ENCODE data around the gene TAAR9.

TAAR9 gene

DNA sequence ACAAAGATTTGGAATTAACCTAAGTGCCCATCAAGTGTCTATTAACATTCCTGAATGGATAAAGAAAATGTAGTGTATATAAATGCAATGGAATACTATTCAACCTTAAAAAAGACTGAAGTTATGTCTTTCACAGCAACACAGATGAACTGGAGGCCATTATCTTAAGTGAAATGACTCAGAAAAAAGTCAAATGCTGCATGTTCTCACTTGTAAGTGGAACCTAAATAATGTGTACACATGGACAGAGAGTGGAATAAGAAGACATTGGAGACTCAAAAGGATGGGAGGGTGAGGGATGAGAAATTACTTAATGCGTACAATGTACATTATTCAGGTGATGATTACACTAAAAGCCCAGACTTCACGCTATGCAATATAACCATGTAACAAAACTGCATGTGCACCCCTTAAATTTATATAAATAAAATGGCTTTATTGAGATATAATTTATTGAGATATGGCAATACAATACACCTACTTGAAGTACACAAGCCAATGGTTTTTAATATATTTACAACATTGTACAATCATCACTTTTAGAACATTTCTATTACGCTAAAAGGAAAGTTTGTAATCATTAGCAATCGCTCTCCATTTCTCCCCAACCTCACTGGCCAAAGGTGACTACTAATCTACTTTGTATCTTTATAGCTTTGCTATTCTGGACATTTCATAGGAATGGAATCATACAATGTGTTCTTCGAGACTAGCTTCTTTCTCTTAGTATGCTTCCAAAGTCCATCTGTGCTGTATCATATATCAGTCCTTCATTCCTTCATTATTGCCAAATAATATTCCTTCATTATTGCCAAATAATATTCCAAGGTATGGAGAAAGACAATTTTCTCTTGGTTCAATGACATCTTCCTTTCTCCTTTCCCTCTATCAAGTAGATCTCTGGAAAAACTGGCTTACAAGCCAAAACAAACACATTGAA lies 30.9 kb upstream of the TAAR9 start:
- Mint-ChIP-seq H3K9me3 (no peaks in the 10 kb centered on the region), H3K27me3 (ENCODE audit: low read depth) (peaks cover 2% of the 10 kb centered on the region), H3K27ac (no peak overlapping the region), H3K4me1 (ENCODE audit: low read depth) (peaks cover 16% of the 10 kb centered on the region), H3K36me3 (ENCODE audit: low read depth) (peaks cover 2% of the 10 kb centered on the region), H3K4me3 (no peak overlapping the region)
- DNase-seq (ENCODE audit: low spot score): no peak

GRCh38 chr6:132511210-132511830 lies 26.8 kb upstream of the TAAR9 start:
- Mint-ChIP-seq H3K9me3 (no peaks in the 10 kb centered on the region), H3K36me3 (ENCODE audit: low read depth) (peaks cover 2% of the 10 kb centered on the region), H3K4me3 (peak overlapping the region; percentile 86), H3K27me3 (ENCODE audit: low read depth) (peaks cover 13% of the 10 kb centered on the region), H3K4me1 (ENCODE audit: low read depth) (peaks cover 24% of the 10 kb centered on the region), H3K27ac (no peak overlapping the region)
- no peak for DNase-seq (ENCODE audit: low spot score)

DNA sequence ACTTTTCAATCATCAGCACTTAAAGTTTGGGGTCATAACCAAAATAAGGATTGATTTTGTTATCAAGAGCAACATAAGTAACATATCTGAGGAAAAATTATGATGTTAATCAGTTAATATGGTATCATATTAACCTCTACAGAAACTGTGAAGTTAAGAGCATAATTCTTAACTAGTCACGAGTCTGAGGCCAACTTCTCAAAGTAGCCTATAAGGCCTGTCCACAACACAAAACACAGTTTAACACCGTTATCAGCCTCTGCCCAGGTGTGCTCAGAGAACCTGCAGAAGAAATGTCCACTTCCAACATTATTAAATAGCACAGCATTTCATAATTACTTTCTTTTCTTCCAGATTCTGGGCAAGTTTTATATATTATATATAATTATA lies 26.3 kb upstream of the TAAR9 start:
- Mint-ChIP-seq H3K4me1 (ENCODE audit: low read depth) (peaks cover 21% of the 10 kb centered on the region), H3K27ac (no peak overlapping the region), H3K4me3 (peak overlapping the region; percentile 86), H3K27me3 (ENCODE audit: low read depth) (peaks cover 17% of the 10 kb centered on the region), H3K36me3 (ENCODE audit: low read depth) (peaks cover 2% of the 10 kb centered on the region), H3K9me3 (no peaks in the 10 kb centered on the region)
- DNase-seq (ENCODE audit: low spot score): no peak

- H3K4me1 Mint-ChIP-seq (ENCODE audit: low read depth): peaks cover 21% of the 10 kb centered on the region
- H3K27me3 Mint-ChIP-seq (ENCODE audit: low read depth): peaks cover 19% of the 10 kb centered on the region
- peak overlapping the region; percentile 86 for H3K4me3 Mint-ChIP-seq
- DNase-seq (ENCODE audit: low spot score): no peak
- H3K36me3 Mint-ChIP-seq (ENCODE audit: low read depth): peaks cover 2% of the 10 kb centered on the region
- H3K9me3 Mint-ChIP-seq: no peaks in the 10 kb centered on the region
- H3K27ac Mint-ChIP-seq: peak overlapping the region; percentile 64
These were observed 25.8 kb upstream of the TAAR9 start for GRCh38 chr6:132512342-132512637.

DNA sequence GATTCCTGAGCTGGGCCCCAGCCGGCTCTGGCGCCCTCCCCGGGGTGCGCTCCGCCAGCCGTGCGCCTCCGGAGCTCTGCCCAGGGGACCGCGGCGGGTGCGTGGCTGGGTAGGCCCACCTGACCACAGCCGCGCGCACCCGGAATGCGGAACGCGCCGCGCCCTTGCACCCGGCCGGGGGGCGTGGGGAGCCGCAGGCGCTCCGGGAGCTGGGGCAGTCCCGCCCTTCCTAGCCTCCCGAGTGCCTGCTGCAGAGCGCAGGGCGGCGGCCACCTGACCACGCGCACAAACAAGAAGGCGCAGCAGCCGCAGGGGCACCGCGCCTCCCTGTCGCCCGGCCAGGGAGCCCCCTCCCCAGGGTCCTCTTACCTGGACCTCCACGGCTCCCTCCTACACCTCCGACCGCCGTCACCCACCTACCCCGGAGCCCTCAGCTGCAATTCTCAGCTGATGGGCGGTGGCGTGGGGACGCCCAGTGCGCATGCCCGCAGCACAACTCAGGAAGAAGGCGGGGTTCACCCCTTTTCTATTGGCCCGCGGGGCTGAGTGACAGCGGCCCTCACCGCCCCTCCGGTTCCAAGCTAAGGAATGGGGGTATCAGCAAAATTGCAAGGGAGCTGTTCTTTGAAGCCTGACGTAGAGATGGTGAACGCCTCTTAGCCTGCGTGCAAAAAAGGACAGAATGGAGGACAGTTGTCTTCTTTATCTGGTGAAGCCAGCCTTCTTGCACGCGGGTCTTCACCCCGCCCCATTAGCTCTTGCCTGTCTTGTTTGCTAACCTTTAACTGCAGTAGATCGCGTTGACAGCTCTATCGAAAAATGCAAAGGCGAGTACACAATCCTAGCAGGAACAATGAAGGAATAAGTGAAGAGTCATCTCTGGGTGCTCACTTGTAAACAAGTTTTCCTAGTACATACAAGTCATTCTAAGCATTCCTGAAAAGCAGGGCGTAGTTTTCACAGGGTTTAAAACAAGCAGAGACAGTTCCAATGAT lies 25.1 kb upstream of the TAAR9 start, which contains the start of gene STX7:
Gene STX7, minus strand, starts transcription at position 479 of the 995 bp plus-strand sequence. CDS start 9,586 bp downstream, outside the sequence.
- H3K9me3 Mint-ChIP-seq: no peaks in the 10 kb centered on the region
- peaks cover 2% of the 10 kb centered on the region for H3K36me3 Mint-ChIP-seq (ENCODE audit: low read depth)
- peaks cover 21% of the 10 kb centered on the region for H3K27me3 Mint-ChIP-seq (ENCODE audit: low read depth)
- H3K4me3 Mint-ChIP-seq: peak within 1 kb of the TSS; percentile 97
- peak within 1 kb of the TSS; percentile 93 for H3K27ac Mint-ChIP-seq
- H3K4me1 Mint-ChIP-seq (ENCODE audit: low read depth): peaks cover 21% of the 10 kb centered on the region
- peak; percentile 87 for DNase-seq (ENCODE audit: low spot score)

DNA sequence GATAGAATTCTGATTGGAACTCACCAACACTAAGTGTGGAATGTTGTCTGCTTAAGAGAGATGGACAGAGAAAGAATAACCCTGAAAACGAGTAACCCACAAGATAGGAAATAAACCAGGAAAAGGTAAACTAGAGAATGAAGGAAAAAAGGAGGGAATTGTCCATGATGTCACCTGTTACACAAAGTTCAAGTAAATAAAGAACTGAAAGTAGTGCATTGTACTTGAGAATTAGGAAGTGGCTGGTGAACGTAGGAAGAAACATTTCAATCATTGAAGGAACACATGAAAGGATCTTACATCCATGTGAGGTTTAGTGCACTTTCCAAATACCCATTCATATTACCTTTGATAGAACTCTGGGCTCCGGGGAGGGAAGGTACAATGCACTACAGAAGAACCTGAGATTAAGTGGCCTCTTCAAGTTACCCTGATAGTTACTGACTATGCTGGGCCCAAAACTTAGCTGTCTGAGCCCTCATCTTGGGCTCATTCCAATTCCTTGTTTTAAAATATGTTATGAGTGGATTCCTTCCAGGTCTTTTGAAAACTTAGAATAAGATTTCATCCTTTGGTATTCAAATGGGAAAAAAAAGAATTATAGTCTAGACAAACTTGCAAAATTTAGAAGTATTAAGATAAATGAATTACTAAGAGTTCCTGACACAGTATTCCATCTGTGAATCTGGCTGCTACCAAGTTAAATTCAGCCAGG lies 24.1 kb upstream of the TAAR9 start:
- Mint-ChIP-seq H3K27me3 (ENCODE audit: low read depth) (peaks cover 26% of the 10 kb centered on the region), H3K9me3 (no peaks in the 10 kb centered on the region), H3K4me3 (peak overlapping the region; percentile 97), H3K36me3 (ENCODE audit: low read depth) (no peaks in the 10 kb centered on the region), H3K27ac (no peak overlapping the region), H3K4me1 (ENCODE audit: low read depth) (peaks cover 21% of the 10 kb centered on the region)
- no peak for DNase-seq (ENCODE audit: low spot score)

- H3K27me3 Mint-ChIP-seq (ENCODE audit: low read depth): peaks cover 37% of the 10 kb centered on the region
- no peak overlapping the region for H3K27ac Mint-ChIP-seq
- no peak overlapping the region for H3K4me3 Mint-ChIP-seq
- H3K9me3 Mint-ChIP-seq: no peaks in the 10 kb centered on the region
- no peak for DNase-seq (ENCODE audit: low spot score)
- H3K4me1 Mint-ChIP-seq (ENCODE audit: low read depth): peaks cover 21% of the 10 kb centered on the region
- H3K36me3 Mint-ChIP-seq (ENCODE audit: low read depth): no peaks in the 10 kb centered on the region
These were observed 22.7 kb upstream of the TAAR9 start for GRCh38 chr6:132515386-132515785.

GRCh38 chr6:132520953-132521352 lies 17.1 kb upstream of the TAAR9 start:
- Mint-ChIP-seq H3K4me3 (no peak overlapping the region), H3K4me1 (ENCODE audit: low read depth) (no peaks in the 10 kb centered on the region), H3K36me3 (ENCODE audit: low read depth) (no peaks in the 10 kb centered on the region), H3K27ac (no peak overlapping the region), H3K9me3 (no peaks in the 10 kb centered on the region), H3K27me3 (ENCODE audit: low read depth) (peaks cover 67% of the 10 kb centered on the region)
- no peak for DNase-seq (ENCODE audit: low spot score)

DNA sequence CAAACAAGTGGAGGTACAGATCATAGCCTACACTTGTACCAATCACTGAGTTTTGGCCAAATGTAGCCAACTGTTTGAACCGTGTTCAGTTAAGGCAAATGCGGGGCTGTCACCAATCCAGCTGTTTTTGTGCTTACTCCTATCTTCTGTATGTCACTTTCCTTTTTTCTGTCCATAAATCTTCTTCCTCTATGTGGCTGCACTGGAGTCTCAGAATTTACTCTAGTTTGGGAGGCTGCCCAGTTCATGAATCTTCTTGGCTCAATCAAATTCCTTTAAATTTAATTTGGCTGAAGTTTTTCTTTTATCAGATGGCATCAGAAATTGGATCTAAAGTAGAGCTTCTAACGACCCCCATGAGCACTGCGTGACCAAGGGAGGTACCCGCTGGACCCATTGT lies 13.4 kb upstream of the TAAR9 start:
- Mint-ChIP-seq H3K9me3 (no peaks in the 10 kb centered on the region), H3K4me1 (ENCODE audit: low read depth) (no peaks in the 10 kb centered on the region), H3K27ac (no peak overlapping the region), H3K4me3 (no peak overlapping the region), H3K27me3 (ENCODE audit: low read depth) (peaks cover 52% of the 10 kb centered on the region), H3K36me3 (ENCODE audit: low read depth) (no peaks in the 10 kb centered on the region)
- DNase-seq (ENCODE audit: low spot score): no peak

- no peaks in the 10 kb centered on the region for H3K4me1 Mint-ChIP-seq (ENCODE audit: low read depth)
- no peak for DNase-seq (ENCODE audit: low spot score)
- H3K9me3 Mint-ChIP-seq: no peaks in the 10 kb centered on the region
- no peak overlapping the region for H3K27ac Mint-ChIP-seq
- H3K4me3 Mint-ChIP-seq: no peak overlapping the region
- no peaks in the 10 kb centered on the region for H3K36me3 Mint-ChIP-seq (ENCODE audit: low read depth)
- peaks cover 45% of the 10 kb centered on the region for H3K27me3 Mint-ChIP-seq (ENCODE audit: low read depth)
These were observed 12.2 kb upstream of the TAAR9 start for GRCh38 chr6:132525866-132526265.

DNA sequence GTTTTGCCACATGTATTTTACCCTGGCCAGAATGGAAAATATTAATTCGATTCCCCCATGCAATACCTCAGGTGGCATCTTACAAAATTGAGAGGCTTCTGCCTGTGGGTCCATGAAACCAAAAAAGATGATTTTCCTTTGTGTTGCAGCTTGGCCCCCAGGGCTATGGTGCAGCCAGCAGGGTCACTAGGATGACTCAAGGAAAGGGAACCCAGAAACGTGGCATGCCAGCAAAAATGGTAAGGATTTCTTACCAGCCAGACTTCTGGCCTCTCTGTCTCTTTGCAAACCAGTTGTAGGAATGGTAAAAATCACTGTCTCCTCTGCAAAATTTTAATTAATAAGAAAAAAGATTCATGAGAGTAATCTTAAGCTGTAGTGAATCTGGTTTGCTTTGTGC lies 11.6 kb upstream of the TAAR9 start:
- Mint-ChIP-seq H3K27me3 (ENCODE audit: low read depth) (peaks cover 45% of the 10 kb centered on the region), H3K36me3 (ENCODE audit: low read depth) (no peaks in the 10 kb centered on the region), H3K4me3 (no peak overlapping the region), H3K4me1 (ENCODE audit: low read depth) (no peaks in the 10 kb centered on the region), H3K27ac (no peak overlapping the region), H3K9me3 (no peaks in the 10 kb centered on the region)
- DNase-seq (ENCODE audit: low spot score): no peak

GRCh38 chr6:132527791-132528190 lies 10.3 kb upstream of the TAAR9 start:
- no peak overlapping the region for H3K4me3 Mint-ChIP-seq
- no peak for DNase-seq (ENCODE audit: low spot score)
- H3K36me3 Mint-ChIP-seq (ENCODE audit: low read depth): no peaks in the 10 kb centered on the region
- no peaks in the 10 kb centered on the region for H3K4me1 Mint-ChIP-seq (ENCODE audit: low read depth)
- H3K9me3 Mint-ChIP-seq: no peaks in the 10 kb centered on the region
- H3K27ac Mint-ChIP-seq: no peak overlapping the region
- H3K27me3 Mint-ChIP-seq (ENCODE audit: low read depth): peaks cover 39% of the 10 kb centered on the region

DNA sequence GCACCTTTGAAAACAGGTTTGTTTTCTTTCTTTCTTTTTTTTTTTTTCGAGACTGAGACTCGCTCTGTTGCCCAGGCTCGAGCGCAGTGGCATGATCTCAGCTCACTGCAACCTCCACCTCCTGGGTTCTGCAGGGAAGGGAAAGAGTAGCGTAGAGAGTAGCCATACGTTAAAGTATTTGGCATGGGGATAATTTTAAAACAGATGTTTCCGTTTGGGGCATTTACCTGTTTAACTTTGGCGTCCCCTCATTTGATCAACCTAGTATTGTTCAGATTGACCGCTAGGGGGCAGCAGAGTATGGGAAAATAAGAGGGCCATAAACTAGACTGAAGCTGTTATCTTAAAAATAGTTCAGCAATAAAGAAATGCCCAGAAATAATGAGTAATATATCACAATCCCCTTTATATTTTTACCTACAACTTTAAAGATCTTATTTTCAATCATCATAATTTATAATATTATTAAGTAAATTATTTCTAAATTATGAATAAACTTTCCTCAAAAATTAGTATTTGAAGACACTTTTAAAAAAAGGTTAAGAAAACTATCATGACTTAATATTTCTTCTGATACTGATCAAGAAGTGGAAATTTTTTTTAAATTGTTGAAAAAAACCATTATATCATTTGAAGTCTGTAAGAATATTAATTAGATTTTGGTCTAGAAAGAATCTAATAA lies 7.6 kb upstream of the TAAR9 start:
- DNase-seq (ENCODE audit: low spot score): peak; percentile 28
- Mint-ChIP-seq H3K4me3 (no peak overlapping the region), H3K27me3 (ENCODE audit: low read depth) (peaks cover 25% of the 10 kb centered on the region), H3K36me3 (ENCODE audit: low read depth) (no peaks in the 10 kb centered on the region), H3K4me1 (ENCODE audit: low read depth) (no peaks in the 10 kb centered on the region), H3K27ac (no peak overlapping the region), H3K9me3 (no peaks in the 10 kb centered on the region)

Data from T-helper 2 cell treated with Interferon-gamma antibody and Interleukin-4, amounts not matched to agents 5 μg/mL and 100 μg/mL, for 36 hours (primary cell).